ENCODE data around the gene CRTAC1. TPM values are rescaled to one million over a fixed set of nuclear protein-coding genes. Genes with fewer than 3 reads are reported as not detected.

CRTAC1 gene
- total RNA-seq, 1 donor from 2014 or later, result 0.30 TPM

DNA sequence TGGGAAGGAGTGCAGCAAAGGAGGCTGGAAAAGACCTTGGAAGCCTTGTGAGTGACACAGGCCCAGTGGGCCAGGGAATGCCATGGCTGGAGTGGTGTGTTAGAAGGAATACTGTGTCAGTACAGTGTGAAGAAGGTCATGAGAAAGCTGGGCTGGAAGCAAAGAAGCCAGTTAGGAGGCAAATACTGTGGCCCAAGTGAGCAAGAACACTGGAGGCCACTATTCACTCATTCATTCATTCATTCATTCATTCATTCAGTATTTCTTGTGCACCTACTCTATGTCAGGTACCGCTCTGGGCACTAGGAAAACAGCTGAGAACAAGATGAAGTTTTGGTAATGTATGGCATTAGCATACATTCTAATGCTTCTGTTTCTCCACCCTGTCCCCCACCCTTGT, 9.6 kb downstream of the CRTAC1 start:
- H3K9me3 Mint-ChIP-seq, result no peaks in the 10 kb centered on the region
- Histone ChIP-seq H3K27me3 (peaks cover 17% of the 10 kb centered on the region), H3K9me3 (ENCODE audit: low read depth) (no peaks in the 10 kb centered on the region), H3K36me3 (no peaks in the 10 kb centered on the region), H3K79me2 (ENCODE audit: low read depth) (no peaks in the 10 kb centered on the region), H3K9ac (no peak overlapping the region), H3K4me2 (no peak overlapping the region), H3K27ac (no peak overlapping the region), H3K4me1 (no peaks in the 10 kb centered on the region), H3F3A (ENCODE audit: low read depth) (no peaks in the 10 kb centered on the region), H4K20me1 (ENCODE audit: low read depth) (no peaks in the 10 kb centered on the region), H2AFZ (replicated peaks) (no peak overlapping the region), H3K4me3 (no peak overlapping the region)
- TF ChIP-seq EZH2phosphoT487 (IDR thresholded peaks at IDR 0.05) (no peak), EZH2 (IDR thresholded peaks at IDR 0.05) (no peak)
- TF ChIP-seq, protein P1, sequence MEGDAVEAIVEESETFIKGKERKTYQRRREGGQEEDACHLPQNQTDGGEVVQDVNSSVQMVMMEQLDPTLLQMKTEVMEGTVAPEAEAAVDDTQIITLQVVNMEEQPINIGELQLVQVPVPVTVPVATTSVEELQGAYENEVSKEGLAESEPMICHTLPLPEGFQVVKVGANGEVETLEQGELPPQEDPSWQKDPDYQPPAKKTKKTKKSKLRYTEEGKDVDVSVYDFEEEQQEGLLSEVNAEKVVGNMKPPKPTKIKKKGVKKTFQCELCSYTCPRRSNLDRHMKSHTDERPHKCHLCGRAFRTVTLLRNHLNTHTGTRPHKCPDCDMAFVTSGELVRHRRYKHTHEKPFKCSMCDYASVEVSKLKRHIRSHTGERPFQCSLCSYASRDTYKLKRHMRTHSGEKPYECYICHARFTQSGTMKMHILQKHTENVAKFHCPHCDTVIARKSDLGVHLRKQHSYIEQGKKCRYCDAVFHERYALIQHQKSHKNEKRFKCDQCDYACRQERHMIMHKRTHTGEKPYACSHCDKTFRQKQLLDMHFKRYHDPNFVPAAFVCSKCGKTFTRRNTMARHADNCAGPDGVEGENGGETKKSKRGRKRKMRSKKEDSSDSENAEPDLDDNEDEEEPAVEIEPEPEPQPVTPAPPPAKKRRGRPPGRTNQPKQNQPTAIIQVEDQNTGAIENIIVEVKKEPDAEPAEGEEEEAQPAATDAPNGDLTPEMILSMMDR (IDR thresholded peaks at IDR 0.05), result no peak
- H3K27me3 Mint-ChIP-seq (ENCODE audit: insufficient read depth, low read depth), result peaks cover 13% of the 10 kb centered on the region
- no peak overlapping the region for H3K27ac Mint-ChIP-seq
- no peaks in the 10 kb centered on the region for H3K36me3 Mint-ChIP-seq
- H3K4me1 Mint-ChIP-seq, result no peaks in the 10 kb centered on the region
- DNase-seq (ENCODE audit: low spot score), result no peak
- H3K4me3 Mint-ChIP-seq, result no peak overlapping the region

DNA sequence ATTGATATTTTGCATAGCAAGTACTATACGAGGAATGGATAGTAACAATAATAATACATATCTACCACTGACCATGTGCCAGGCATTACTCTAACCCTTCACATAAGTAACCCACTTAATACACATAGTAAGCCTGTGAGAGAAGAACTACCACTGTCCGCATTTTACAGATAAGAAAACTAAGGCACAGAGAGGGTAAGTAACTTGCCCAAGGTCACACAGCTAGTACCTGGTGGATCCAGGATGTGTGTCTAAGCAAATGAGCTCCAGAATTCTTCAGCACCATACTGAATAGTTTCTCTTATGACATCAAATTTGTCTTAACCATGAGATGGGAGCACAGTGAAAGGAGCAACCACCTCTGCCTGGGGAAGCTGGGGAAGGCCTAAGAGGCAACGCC, 10.2 kb downstream of the CRTAC1 start:
- H3K9me3 Mint-ChIP-seq, result no peaks in the 10 kb centered on the region

DNA sequence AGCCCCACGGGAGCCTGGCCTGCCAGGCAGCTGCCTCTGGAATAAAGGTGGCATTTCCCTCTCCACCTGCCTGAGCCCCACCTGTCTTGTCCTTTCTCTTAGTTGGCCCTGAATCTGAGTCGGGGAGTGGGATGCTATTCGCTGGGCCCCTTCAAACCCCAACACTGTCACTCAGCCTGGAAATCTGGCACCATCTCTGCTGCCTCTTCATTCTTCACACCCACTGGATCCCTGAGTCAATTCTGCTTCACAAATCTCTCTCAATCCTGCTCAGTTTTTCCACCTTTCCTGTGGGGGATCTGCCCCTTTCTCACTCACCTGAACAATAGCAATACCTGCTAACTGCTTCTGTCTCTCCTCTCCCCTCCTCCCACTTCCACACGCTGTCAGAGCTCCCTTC, 10.6 kb downstream of the CRTAC1 start:
- no peaks in the 10 kb centered on the region for H3K9me3 ChIP-seq (ENCODE audit: low read depth)
- H3K4me1 Mint-ChIP-seq, result no peaks in the 10 kb centered on the region
- no peaks in the 10 kb centered on the region for H3K4me1 ChIP-seq
- H2AFZ ChIP-seq (replicated peaks), result no peak overlapping the region
- H3K9me3 Mint-ChIP-seq, result no peaks in the 10 kb centered on the region
- H4K20me1 ChIP-seq (ENCODE audit: low read depth), result no peaks in the 10 kb centered on the region
- peaks cover 9% of the 10 kb centered on the region for H3K27me3 ChIP-seq
- H3K4me3 ChIP-seq, result no peak overlapping the region
- H3K27me3 Mint-ChIP-seq (ENCODE audit: insufficient read depth, low read depth), result peaks cover 13% of the 10 kb centered on the region
- H3K36me3 ChIP-seq, result no peaks in the 10 kb centered on the region
- H3K27ac ChIP-seq, result no peak overlapping the region
- H3K4me2 ChIP-seq, result no peak overlapping the region
- H3K4me3 Mint-ChIP-seq, result no peak overlapping the region
- DNase-seq (ENCODE audit: low spot score), result no peak
- no peak overlapping the region for H3K9ac ChIP-seq
- H3K36me3 Mint-ChIP-seq, result no peaks in the 10 kb centered on the region
- no peak overlapping the region for H3K27ac Mint-ChIP-seq
- H3F3A ChIP-seq (ENCODE audit: low read depth), result no peaks in the 10 kb centered on the region
- no peaks in the 10 kb centered on the region for H3K79me2 ChIP-seq (ENCODE audit: low read depth)
- TF ChIP-seq EZH2 (IDR thresholded peaks at IDR 0.05), result no peak
- TF ChIP-seq, protein P1 (IDR thresholded peaks at IDR 0.05), result no peak
- no peak for TF ChIP-seq EZH2phosphoT487 (IDR thresholded peaks at IDR 0.05)

More for the DNA sequence above, 10.2 kb downstream of the CRTAC1 start:
- peaks cover 13% of the 10 kb centered on the region for H3K27me3 Mint-ChIP-seq (ENCODE audit: insufficient read depth, low read depth)
- Histone ChIP-seq H3K4me3 (no peak overlapping the region), H3K27me3 (peaks cover 12% of the 10 kb centered on the region), H3K79me2 (ENCODE audit: low read depth) (no peaks in the 10 kb centered on the region), H3K4me1 (no peaks in the 10 kb centered on the region), H3F3A (ENCODE audit: low read depth) (no peaks in the 10 kb centered on the region), H3K9ac (no peak overlapping the region), H3K4me2 (no peak overlapping the region), H4K20me1 (ENCODE audit: low read depth) (no peaks in the 10 kb centered on the region), H3K9me3 (ENCODE audit: low read depth) (no peaks in the 10 kb centered on the region), H2AFZ (replicated peaks) (no peak overlapping the region), H3K27ac (no peak overlapping the region), H3K36me3 (no peaks in the 10 kb centered on the region)
- H3K36me3 Mint-ChIP-seq, result no peaks in the 10 kb centered on the region
- no peak overlapping the region for H3K27ac Mint-ChIP-seq
- no peak for DNase-seq (ENCODE audit: low spot score)
- H3K4me1 Mint-ChIP-seq, result no peaks in the 10 kb centered on the region
- TF ChIP-seq EZH2phosphoT487 (IDR thresholded peaks at IDR 0.05), result no peak
- TF ChIP-seq, protein P1 (IDR thresholded peaks at IDR 0.05), result no peak
- TF ChIP-seq EZH2 (IDR thresholded peaks at IDR 0.05), result no peak
- no peak overlapping the region for H3K4me3 Mint-ChIP-seq
